GM18519 (cell line): ENCODE data around the gene MAN2B1.
"Not testable (repeated sequence)": the region's sequence is repeated elsewhere in the genome, so short reads cannot be mapped to it uniquely, and the experiment has no call there.

Experiments
- ATAC-seq: cut with Tn5 transposase; IDR thresholded peaks from one replicate; pipeline ENCODE4 v1.9.1; 2021; ENCODE audit warnings: mild to moderate bottlenecking, moderate library complexity; ENCODE audit not compliant: unreplicated experiment, low FRiP score

MAN2B1 gene

DNA sequence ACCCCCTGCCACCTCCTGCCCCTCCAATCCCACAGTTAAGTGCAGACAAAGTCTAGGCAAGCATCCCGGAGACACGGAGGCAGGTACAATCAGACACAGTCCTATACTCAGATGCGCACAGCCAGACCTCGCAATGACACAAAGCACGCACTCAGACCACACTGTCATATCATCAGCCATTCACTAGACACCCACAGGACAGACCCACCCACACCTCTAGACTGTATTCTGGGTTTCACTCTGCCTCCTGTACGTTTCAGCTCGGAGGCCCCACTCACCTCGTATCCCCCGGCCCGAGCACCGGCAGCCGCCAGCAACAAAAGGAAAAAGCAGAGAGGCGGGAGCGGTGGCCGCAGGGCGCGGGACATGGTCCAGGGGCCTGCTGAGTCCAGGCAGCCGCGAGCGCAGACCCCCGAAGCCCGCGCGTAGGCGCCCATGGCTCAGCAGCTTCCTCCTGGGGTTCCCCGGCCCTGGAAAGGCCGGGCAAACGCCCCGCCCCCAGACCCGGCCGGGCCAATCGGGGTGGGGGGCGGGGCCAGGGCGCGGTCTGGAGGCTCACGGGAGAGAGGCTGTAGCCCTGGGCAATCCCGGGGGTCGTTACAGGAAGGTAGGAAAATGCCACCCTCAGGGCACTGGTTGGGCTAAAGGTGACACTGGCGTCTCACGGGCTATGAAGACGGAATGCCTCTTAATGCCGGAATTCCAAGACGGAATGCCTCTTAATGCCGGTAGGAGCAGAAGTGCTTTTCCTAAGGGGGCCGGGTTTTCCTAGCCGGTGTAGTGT is at the start of gene MAN2B1, which contains the start of gene WDR83:
Gene MAN2B1 (minus strand): TSS at position 478 of the 784 bp plus-strand sequence. CDS start 41 bp downstream, at position 437.
Gene WDR83 (plus strand): TSS at position 543 of the 784 bp plus-strand sequence. CDS start 2,984 bp downstream, outside the sequence.
- no peak for ATAC-seq

DNA sequence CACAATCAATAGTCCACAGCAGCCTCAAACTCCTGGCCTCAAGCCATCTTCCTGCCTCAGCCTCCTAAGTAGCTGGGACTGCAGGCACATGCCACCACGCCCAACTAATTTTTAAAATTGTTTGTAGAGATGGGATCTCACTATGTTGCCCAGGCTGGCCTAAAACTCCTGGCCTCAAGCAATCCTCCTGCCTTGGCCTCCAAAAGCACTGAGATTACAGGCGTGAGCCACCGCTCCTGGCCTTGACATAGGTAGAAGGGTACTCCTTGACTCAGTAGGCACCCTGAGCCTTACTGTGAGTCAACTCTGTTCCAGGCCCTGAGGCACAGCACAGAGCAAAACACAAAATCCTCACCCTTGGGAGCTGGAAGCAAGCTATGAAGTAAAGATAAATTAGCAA is 49.4 kb upstream of the MAN2B1 start:
- no peak for ATAC-seq

DNA sequence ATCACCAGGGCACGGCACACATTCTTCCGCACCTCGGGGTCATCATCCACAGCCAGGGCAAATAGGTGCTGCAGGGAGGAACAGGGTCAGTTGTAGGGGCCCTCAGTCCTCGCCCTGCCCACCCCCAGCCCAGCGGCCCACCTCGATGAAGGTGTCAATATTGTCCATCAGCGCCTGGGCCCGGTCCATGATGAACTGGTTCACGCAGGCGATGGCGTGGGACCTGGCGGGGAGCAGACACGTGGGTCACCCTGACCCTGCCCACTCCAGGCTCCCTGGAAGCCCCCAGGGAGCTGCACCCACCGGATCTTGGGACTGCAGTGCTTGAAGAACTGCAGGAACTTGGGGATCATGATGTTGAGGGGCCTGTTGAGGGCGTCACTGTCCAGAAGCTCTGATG is 48.6 kb upstream of the MAN2B1 start:
- ATAC-seq, result no peak

DNA sequence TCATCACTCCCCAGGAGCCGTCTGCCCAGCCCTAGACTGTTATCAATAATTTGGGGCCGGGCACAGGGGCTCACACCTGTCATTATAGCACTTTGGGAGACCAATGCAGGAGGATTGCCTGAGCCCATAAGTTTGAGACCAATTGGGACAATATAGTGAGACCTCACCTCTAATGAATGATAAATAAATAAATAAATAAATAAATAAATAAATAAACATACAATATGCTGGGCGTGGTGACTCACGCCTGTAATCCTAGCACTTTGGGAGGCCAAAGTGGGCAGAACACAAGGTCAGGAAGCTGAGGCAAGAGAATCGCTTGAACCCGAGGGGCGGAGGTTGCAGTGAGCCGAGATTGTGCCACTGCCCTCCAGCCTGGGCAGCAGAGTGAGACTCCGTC is 46.8 kb upstream of the MAN2B1 start:
- not testable (repeated sequence) for ATAC-seq

DNA sequence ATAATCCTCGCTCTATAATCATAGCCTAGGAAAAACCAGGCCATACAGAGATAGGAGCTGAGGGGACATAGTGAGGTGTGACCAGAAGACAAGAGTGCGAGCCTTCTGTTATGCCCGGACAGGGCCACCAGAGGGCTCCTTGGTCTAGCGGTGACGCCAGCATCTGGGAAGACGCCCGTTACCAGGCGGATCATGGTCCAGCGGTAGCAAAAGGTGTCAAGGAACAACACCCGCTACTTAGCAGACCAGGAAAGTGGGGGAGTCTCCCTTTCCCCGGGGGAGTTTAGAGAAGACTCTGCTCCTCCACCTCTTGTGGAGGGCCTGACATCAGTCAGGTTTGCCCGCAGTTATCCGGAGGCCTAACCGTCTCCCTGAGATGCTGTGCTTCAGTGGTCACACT is 45.5 kb upstream of the MAN2B1 start:
- not testable (repeated sequence) for ATAC-seq

DNA sequence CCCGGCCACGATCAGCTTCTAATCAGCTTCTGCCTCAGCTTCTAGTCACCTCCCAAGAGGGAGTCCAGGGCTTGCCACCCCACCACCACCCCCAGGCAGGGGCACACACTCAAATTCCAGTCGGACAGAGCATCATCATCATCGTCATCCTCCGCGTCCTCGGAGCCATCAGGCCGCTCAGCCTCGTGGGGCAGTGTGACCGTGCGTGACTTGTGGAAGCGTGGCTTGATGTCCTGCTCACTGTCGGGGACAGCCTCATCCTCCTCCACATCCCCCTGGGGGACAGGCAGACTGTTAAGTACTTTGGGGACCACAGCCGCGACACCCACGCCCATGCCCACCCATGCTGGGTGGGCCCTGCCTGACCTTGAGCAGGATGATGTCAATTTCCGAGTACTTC is 44.6 kb upstream of the MAN2B1 start:
- ATAC-seq, result no peak

DNA sequence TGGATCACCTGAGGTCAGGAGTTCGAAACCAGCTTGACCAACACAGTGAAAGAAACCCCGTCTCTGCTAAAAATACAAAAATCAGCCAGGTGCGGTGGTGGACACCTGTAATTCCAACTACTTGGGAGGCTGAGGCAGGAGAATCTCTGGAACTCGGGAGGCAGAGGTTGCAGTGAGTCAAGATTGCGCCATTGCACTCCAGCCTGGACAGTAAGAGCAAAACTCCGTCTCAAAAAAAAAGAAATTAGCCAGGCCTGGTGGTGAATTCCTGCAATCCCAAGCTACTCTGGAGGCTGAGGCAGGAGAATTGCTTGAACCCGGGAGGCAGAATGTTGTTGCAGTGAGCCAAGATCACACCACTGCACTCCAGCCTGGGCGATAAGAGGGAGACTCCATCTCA is 42.1 kb upstream of the MAN2B1 start:
- ATAC-seq, result no peak

DNA sequence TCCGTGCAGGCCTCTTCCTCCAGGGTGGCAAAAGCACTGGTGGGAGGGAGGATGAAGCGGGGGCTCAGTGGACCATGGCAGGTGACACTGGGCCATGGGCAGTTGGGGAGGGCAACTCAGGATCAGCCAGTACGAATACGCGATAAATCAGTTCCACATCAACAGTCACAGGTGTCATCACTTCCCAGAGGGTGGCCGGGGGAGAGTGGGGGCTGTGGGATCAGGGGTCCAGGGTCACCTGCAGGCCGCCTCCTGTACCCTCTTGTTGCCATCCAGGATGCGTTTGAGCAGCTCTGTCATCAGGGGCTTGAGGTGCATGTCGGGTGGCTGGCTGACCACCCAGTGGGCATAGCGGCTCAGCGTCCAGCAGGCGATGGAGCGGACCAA is 39.8 kb upstream of the MAN2B1 start:
- ATAC-seq, result no peak

DNA sequence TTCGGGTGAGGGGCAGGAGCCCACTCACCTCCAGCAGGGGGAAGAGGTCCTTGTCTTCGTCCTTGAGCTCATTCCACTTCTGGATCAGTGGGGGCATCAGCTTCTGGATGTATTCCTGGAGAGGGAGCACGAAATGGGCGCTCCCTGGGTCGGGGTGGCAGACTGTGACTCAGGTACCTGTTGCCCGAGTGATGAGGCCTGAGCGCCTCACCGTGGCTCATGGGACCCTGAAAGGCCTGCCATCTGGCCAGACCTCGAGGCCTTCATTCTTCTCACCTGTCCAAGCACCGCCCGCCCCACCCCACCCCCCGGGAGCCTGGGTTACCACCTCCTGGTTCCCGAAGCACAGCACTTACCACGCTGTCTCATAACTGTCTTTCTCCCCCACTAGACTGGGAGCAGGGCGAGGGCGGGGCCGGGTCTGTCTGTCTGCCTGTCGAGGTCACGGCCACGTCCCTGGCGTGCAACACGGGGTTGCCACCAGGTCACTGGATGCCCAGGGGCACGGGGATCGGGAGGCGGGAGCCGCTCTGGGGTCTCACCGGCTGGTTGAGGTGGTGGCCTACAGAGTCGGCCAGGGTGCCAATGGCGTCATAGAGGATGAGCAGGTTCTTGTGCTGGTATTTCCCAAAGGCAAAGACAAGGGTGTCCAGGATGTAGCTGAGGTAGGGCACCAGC is 39.3 kb upstream of the MAN2B1 start:
- no peak for ATAC-seq

DNA sequence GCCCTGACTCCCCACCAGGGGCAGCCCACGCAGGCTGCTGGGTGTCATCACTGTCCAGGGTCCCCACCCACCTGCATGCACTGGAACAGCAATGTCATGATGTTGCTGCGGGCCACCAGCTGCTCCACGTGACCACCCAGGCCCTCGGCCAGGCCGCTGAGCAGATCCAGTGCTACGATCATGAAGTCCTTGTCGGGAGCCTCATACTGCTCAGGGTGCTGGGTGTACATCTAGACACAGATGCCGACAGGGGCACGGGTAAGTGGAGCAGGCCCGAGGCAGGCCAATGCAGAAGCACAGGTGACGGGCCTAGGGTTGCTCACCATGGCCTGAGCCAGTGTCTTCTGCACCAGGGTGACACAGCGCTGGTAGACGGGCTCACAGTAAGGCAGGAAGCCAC is 38.6 kb upstream of the MAN2B1 start:
- no peak for ATAC-seq

DNA sequence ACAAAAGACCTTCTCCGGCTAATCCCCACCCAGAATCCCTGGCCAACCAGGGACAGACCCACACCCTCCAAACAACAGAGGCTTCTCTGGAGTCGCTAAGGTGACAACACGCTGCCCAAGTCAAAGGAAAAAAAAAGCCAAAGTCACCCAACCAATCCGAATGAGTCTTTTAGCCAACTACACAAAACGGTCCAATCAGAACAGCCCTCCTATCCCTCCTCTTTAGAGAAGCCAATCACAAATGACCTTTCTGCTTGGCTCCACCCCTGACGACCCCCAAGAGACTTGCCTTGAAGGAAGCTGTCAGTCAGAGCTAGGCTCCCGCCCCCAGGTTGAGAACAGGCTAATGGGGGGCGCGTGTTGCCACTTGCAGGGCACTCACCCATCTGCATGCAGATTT is 36.5 kb upstream of the MAN2B1 start:
- ATAC-seq, result no peak

DNA sequence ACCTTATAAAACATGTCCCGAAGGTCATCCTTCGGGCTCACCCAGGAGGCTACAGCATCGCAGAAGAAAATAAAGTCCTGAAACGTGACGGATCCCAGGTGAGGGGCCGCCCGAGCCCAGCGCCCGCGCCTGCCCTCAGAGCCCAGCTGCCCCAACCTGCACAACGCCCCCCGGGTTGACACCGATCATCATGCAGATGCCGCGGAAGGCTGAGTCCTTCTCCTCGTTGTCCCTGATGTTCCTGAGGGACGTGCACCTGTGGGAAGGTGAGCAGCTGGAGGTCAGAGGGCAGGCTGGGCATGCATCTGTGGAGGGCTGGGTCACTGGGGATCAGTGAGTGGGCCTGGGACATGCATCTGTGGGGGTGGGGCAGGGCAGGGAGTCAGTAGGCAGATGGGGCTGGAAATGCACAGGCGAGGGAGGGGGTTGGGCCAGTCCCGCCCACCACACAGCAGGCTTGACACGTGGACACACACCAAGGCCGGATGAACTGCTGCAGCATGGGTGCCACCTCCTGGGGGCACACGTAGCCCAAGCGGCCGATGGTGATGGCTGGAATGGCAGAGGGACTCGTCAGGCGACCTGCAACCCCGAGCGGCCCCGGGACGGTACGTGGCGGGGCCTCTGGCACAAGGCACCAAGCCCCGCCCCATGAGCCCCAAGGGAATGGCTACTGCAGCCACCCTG is 35.2 kb upstream of the MAN2B1 start:
- ATAC-seq, result no peak

DNA sequence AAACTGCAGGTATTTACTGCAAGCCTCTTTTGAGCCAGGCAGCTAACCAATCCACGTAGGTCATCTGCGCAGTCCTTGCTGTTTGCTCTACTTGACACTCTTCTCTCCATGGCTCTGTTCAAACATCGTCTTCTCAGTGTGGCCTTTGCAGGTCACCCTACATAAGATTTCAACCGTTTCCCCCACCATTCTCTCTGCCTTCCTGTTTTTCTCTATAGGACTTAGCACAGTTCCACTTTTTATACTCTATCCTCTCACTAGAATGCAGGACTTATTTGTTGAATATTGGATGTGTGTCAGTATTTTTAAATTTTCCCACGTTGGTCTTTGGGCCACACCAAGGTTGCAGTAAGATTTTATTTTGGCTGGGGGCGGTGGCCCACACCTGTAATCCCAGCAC is 31.6 kb upstream of the MAN2B1 start:
- ATAC-seq, result no peak

DNA sequence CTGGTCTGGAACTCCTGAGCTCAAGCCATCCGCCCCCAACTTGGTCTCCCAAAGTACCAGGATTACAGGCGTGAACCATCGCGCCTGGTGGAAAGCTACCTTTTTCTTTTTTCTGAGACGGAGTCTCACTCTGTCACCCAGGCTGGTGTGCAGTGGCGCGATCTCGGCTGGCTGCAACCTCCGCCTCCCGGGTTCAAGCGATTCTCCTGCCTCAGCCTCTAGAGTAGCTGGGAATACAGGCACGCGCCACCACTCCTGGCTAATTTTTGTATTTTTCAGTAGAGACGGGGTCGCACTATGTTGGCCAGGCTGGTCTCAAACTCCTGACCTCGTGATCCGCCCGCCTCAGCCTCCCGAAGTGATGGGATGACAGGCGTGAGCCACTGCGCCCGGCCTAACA is 30.9 kb upstream of the MAN2B1 start:
- ATAC-seq, result not testable (repeated sequence)

DNA sequence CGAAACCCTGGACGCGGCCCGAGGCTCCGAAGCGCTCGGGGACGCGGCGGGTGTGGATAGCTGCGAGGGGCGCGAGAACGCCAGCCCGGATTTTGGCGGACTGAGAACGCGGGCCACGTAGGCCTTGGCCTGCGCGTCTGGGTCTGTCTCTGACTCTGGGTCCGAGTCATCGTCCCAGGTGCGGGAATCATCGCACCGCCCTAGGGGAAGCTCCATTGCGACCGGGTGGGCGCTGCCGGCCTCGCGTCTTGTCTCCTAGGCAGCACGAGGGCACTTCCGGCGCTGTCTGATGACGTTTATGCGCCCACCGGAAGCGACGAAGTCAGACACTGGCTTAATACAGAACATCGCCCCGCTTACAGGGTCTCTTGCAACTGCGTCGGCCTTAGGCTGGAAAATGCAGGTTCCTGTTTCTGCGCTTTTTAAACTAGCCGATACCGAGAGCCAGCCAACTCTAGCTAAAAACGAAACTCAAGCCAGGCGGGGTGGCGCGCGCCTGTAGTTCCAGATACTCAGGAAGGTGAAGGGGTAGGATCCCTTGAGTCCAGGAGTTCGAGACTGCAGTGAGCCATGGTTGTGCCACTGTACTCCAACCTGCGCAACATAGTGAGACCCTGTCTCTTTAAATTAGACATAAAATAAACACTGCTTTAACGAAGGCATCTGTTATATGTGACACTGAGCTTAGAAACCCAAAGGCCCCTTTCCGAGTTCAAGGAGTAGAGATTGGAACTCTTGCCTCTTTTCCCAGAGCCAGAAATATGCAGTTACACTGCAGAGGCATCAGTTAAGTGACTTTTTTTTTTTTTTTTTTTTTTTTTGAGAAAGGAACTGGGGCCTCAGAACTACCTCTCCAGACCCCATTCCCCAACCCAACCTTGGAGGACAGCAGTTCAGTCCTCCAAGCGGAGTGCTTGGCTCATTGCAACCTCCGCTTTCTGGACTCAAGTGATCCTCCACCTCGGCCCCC is 30.1 kb upstream of the MAN2B1 start, which contains the start of gene FBXW9:
Gene FBXW9 (minus strand): TSS at position 266 of the 970 bp plus-strand sequence. CDS start 50 bp downstream, at position 216.
- no peak for ATAC-seq

DNA sequence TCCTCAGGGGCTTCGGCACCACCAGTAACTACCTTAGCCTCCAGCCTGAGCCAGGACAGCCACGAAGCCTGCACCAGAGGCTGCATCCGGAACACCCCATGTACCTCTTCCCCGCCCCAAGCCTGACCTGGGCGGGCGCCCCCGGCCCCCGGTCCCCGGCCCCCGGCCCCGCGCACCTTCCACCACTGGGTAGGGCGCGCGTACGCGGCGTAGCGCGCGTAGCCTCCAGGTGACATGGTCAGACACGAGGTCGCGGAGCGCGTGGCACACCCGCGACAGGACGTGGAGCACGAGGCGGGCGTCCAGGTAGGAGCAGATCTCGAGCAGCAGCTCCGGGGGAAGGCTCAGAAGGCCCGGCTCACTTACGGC is 29.4 kb upstream of the MAN2B1 start:
- ATAC-seq, result no peak

DNA sequence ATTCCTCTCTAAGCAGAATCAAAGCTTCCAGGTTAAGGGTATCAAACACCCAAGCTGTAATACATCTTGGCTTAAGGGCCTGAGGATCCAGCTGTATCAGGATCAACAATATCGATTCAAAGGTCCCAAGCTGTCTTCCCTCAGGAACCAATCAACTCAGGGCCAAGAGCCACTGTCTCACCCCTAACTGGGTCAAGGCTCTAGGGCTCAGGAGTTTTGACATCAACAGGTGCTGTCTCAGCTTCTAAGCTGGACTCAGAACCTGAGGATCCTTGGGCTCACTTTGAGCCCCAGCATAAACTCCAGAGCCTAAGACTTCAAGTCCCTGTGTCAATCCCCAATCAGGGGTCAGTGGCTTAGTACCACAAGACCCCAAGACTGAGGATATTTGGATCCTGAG is 29.0 kb upstream of the MAN2B1 start:
- ATAC-seq, result no peak

DNA sequence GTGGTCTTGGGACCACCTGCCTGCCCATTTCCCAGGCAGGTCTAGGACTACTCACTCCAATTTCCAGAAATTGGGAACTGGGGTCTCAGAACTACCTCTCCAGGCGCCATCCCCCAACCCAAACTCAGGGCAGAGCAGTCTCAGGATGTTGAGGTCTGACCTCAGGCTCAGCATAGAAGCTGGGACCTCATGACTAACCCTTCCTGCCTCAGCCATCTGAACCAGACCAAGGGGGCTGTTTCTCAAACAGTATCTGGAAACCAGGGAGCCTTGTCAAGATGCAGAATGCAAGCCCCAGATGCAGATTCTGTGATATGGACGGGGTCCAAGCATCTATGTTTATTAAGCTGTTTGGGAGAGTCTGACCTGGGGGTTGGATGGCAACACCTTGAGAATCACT is 28.6 kb upstream of the MAN2B1 start:
- ATAC-seq, result no peak

DNA sequence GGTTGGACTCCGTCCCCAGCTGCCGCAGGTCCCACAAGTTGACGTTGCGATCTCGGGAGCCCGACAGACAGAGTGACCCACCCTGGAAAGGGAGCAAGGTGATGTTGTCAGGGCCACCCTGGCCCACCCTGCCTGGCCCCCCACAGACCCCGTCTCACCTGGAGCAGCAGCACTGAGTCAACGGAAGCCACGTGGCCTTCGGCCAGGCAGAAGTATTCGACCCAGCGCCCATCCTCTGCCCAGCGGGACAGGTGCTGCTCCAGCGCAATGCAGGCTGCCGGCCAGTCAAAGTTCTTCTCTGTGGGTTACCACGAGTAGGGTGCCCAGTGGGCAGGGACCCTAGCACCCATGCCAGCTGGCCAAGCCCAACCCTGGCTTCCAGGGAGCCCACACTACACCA is 28.1 kb upstream of the MAN2B1 start:
- ATAC-seq, result no peak

DNA sequence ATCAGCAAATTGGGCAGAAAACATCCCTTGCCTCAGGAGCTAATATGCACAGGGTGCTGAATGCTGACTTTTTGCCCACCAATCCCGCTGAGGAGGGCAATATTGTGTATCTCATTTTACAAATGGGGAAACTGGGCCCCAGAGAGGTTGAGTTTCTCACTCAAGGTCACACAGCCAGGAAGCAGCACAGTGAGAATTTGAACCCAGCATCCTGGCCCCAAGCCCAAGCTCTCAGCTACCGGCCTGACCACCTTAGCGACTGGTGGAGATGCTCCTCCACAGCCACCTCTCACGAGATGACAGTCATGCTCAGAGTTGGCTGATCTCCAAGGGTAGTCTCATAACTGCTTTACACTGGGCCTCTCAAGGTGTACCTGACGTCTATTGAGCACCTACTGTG is 26.4 kb upstream of the MAN2B1 start:
- ATAC-seq, result no peak
